GM18508 (cell line): ENCODE results near the gene ZNF316.

Source experiments
- ATAC-seq: cut with Tn5 transposase; IDR thresholded peaks from one replicate; pipeline ENCODE4 v1.9.1; 2021; ENCODE audit warnings: moderate number of reproducible peaks; ENCODE audit not compliant: insufficient read depth, unreplicated experiment

The ZNF316 gene

DNA sequence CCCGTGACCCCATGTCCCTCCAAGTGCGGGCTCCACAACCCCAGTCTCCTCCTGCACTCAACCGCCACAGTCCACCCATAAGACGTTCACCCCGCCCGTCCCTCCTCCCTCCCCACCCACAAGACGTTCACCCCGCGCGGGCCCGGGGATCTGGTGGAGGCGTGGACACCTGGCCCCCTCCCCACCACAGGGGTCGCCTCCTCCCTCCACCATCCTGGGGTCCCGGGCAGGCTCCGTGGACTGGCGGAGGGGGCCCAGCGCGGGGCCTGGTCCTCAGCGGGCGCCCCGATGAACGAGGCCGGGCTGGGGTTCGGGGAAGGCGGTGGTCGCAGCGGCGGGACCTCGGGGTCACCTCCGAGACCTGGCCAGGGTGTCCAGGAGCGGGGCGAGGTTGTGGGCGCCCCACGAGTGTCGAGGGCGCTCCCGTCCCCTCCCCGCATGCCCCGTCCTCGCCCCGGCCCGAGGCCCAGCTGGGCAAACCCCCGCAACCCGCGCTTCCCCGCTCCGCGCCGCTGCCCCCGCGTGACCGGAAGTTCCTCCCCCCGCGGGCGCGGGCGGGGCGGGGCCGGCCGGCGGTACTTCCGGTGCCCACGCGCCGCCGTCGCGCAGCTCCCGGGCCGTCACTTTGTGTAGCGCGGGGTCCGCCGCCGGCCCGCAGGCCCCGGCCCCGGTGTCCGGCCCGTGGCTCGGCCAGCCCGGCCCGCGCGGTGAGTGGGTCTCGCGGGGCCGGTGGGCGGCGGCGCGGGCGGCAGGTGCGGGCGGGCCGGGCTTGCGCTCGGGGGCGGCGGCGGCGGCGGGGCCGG, at the start of gene ZNF316:
ZNF316 (plus strand) TSS at position 578 of the 803 bp plus-strand sequence. CDS start 5,092 bp downstream, outside the sequence.
- no peak for ATAC-seq

DNA sequence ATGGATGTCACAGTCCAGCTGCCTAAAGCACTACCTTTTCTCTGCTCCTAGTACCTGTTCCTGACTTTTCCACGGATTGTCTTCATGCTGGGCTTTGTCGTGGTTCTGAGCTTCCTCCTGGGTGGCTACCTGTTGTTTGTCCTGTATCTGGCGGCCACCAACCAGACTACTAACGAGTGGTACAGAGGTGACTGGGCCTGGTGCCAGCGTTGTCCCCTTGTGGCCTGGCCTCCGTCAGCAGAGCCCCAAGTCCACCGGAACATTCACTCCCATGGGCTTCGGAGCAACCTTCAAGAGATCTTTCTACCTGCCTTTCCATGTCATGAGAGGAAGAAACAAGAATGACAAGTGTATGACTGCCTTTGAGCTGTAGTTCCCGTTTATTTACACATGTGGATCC, 48.6 kb upstream of the ZNF316 start:
- ATAC-seq = no peak

DNA sequence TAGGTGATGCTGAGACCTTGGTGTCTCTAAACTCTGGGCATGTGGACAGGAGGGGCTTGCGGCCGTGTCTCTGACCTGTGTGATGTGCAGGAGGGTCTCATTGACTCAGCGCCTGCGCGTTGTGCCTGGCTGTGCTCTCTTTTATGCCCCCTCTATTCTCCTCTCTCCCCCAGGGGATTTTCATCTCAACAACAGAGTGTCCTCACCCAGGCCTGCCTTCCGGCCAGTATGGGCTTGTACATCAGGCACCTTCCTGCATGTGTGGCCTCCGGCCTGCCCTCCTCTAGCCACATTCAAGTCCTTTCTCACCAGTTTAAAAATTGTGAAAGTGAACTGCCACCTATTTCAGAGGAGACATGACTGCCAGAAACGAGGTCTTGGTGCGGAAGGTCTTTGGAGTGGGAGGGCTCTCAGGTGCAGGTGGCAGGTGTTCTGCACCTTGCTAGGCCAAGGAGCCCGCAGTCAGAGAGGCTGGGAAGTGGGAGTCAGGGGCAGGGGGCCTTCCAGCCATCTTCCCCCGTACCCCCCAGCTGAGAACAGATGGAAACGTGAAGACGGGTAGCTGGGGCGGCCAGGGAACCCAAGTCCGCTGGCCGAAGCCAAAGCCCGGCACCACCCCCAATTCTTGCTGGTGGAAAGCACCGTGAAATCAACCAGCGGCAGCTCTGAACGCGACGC, 47.8 kb upstream of the ZNF316 start:
- no peak for ATAC-seq

DNA sequence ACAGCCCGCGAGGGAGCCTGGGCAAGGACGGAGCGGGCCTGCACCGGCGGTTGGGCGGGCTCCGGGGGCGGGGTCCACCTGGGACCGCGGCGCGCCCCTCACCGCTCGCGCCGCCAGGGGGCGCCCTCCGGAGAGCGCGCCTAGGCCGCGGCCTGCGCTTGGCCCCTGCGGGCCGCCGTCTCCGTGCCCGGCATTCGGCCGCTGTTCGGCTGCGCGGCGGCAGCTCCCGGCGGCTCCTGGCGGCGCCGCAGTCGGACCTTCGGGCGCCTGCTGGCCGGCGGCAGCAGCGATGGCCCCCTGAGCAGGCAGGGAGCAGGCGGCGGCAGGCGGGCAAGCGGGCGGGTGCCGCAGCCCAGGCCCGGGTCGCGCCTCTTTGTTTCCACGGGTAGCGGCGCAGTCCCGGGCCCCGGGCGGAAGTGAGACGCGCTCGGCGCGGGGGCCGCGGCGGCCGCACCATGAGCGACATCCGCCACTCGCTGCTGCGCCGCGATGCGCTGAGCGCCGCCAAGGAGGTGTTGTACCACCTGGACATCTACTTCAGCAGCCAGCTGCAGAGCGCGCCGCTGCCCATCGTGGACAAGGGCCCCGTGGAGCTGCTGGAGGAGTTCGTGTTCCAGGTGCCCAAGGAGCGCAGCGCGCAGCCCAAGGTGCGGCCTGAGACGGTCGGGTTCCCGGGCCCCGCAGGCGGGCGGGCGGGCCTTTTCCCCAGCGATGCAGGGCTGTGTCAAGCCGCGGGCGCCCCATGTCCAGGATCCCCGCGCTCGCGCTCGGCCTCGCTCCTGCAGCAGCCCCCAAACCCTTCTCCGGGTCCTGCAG, 47.1 kb upstream of the ZNF316 start, which contains the start of gene INTS15:
INTS15 (plus strand) TSS at position 193 of the 816 bp plus-strand sequence; CDS start at position 456, 263 bp downstream.
- peak; percentile 56 for ATAC-seq

DNA sequence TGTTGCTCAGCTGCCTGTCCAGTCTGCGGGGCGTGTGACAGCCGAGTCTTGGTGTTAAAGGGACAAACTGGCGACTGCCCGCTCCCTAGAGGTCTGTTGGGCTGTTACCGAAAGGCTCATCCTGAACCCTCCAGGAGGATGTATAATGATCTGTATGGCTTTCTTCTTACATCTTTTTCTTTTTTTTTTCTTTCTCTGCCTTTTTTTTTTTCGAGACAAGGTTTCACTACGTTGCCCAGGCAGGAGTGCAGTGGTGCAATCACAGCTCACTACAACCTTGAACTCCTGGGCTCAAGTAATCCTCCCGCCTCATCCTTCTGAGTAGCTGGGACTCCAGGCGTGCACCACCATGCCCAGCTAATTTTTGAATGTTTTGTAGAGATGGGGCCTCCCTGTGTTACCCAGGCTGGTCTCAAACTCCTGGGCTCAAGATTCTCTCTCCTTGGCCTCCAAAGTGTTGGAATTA, 46.4 kb upstream of the ZNF316 start:
- ATAC-seq = peak; percentile 8

DNA sequence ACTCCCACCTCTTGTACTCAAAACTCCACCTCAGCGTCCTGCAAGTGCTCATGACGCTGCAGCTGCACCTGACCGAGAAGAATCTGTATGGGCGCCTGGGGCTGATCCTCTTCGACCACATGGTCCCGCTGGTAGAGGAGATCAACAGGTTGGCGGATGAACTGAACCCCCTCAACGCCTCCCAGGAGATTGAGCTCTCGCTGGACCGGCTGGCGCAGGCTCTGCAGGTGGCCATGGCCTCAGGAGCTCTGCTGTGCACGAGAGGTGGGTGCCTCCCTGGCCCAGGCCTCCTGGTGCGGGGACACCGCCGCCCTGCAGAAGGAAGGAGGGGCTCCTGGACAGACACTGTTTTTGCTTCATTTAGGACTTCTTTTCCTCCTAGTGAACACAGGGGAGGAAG, 37.0 kb upstream of the ZNF316 start:
- no peak for ATAC-seq

DNA sequence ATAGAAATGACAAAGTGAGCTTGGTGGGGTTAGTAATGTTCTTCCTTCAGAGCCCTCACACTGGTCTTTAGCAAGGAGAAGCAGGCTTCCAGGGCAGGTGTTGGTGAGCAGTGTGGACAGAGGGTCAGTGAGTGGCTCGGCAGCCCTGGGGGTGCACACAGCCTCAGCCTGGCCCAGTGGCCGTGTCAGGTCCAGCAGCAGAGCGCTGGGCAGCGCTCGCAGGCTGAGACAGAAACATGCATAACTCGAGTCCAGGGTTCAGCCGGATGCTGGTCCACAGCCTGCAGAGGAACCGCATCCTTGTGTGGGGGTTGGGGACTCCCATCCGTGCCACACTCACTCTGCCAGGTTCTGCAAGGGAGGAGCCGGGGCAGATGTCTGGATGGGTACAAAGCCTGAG, 32.7 kb upstream of the ZNF316 start:
- no peak for ATAC-seq

DNA sequence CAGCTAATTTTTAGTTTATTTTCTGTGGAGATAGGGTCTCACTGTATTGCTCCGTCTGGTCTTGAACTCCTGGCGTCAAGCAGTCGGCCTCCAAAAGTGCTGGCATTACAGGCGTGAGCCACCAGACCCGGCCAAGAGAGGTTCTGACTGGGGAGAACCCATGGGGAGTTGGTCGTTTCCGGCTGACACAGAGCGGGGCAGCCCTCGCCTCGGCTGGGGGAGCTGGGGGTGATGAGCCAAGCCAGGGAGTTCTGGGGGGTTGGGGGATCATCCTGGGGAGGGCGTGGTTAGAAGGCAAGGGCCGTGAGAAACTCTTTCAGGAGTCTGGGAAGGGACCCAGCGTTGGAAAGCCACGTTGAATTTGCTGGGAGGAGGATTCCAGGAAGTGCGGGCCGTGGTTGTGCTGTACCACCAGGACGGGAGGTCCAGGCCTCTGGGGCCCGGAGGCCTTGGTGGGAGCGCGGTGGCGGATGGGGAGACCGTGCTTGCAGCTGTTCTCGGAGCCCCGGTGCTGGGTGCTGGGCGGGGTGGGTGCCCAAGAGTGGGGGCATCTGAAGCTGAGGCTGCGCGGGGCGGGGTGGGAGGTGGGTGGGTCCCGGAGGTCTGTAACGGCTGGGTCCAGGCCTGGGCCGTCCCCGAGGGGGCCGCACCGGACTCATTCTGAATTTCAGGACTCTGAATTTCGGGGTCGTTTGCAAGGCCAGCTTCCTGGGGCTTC, 30.1 kb upstream of the ZNF316 start:
- no peak for ATAC-seq

DNA sequence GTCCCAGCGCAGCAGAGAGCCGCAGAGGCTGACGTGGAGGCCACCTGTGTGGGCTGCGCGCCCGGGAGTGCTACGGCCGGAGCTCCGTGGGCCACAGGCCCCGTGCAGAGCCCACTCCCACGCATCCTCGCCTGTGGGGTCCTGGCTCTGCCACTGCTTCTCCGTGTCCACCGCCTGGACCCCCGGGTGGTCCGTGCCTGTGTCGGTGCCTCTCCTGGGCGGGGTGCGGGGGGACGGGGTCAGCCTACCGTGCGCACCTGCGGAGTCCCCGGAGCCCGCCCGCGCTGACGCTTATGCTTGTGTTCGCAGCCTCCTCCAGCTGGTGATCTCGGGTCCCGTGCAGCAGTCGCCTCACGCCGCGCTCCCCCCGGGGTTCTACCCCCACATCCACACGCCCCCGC, 29.5 kb upstream of the ZNF316 start:
- no peak for ATAC-seq

DNA sequence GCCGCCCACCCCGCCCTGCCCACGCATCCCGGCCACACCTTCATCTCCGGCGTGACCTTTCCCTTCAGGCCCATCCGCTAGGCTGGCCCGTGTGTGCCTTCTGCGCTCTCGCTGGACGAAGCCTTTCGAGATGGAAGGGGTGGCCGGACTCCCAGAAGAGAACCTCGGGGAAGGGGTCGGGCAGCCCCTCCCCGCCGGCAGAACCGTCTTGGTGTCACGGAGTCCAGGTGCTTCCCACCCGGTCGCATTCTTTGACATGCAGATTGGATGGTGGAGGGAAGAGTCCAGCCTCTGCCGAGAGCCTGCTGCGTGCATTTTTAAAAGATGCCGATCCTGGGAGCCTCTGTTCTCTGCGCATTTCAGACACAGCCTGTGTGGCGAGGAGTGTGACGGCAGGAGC, 29.0 kb upstream of the ZNF316 start:
- ATAC-seq = no peak

DNA sequence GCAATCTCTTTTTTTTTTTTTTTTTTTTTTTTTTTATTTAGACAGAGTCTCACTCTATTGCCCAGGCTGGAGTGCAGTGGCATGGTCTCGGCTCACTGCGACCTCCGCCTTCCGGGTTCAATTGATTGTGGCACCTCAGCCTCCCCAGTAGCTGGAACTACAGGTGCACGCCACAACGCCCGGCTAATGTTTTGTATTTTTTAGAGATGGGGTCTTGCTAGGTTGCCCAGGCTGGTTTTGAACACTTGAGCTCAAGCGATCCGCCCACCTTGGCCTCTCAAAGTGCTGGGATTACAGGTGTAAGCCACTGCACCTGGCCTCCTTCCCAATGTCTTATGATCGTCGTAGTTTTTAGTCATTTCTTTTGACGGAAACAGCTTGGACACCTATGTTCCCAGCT, 28.3 kb upstream of the ZNF316 start:
- no peak for ATAC-seq

DNA sequence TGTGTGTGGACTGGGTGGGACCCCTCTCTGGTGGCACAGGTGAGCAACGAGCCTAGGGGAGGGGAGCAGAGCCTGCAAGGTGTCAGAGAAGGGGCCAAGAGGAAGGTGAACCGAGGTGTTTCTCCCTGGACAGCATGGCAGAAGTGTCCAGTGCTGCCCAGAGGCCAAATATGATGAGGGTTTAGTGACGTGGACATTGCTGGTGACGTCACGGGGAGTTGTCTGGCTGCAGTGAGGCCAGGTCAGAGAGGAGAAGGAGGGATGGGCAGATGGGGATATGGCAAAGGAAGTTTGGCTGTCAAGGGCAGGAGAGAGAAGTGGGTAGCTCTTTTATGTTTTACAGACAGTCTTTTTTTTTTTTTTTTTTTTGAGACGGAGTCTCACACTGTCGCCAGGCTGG, 24.3 kb upstream of the ZNF316 start:
- no peak for ATAC-seq

DNA sequence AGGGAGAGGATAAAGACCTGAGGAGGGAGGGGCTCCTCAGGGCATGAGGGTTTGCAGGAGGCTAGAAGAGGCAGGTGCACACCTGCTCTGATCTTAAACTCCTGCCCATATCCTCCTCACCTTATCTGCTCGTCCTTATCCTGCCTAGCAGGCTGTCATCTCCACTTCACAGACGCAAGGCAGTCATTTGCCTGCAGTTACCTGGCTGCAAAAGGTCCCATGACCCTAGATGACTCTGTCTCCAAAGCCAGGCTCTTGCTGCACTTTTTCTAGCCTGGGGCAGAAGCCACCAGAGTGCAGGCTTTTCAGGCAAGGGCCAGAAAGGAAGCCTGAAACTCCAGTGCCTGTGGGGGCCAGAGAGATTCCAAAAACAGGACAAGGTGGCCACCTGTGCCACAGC, 23.4 kb upstream of the ZNF316 start:
- no peak for ATAC-seq

DNA sequence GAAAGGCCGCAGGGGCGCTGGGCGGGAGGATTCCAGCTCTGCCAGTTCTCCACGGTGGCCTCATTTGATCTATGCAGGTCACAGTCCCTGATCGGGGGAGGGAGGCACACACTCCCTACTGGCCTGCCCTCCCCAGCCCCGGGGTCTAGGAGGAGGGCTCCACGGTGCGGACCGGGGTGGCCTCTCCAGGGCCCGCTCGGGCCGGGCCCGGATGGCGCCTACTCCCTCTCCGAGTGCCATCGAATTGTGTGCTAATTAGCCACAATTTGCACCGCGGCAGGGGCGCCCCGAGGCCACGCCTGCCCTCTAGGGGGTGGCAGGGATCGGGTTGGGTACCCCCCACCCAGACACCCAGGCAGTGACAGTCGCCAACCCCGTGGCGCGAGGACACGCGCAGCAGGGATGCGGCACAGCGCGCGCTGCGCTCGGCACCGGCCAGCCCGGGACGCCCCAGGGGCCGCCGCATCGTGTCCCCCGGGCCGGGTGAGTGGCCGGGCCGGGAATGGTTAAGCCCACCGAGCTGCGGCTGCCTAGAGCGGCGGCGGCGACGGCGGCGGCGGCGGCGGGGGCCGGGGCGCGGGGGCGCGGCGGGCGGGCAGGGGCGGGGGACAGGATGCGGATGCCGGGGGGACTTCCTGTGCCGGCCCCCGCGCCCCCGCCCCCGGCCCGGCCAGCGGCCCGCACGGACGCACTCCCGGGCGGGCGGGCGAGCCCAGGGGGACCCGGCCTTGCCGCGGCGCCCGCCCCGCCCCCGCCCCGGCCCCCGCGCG, 22.0 kb upstream of the ZNF316 start, which contains the start of gene ZNF853:
ZNF853 (plus strand) TSS at position 658 of the 770 bp plus-strand sequence. CDS start 565 bp downstream, outside the sequence.
- no peak for ATAC-seq

DNA sequence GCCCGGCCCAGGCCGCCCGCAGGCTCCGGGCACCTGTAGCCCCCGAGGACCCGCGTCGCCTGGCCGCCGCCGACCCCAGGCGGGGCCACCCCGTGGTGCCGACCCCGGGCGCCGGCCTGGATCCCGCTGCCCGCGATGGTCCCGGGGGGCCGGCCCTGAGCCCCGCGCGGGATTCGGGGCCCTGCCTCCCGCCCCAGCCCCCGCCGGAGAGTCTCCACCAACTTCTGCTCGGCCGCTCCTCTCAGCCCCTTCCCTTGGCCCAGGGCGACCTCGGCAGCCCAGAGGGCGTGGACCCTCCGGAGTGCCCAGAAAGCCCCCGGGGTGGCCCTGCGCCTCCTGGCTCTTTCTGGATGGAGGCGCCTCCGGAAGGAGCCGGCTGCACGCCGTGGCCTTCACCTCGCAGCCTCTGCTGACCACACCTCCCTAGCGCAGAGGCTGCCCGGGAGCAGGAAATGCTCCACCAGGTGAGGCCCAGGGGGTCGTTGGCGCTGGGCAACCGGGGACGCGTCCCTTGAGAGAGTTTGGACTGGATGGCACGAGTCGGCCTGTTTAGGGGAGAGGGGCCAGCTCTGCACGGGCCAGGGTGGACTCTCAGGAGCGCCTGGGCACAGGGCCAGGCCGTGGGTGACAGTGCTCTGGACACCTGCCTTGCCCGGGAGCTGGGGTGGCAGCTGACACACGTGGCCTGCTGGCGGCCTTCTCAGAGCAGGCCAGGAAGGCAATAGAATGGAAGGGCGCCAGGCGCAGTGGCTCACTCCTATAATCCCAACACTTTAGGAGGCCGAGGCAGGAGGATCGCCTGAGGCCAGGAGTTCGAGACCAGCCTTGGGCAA, 21.2 kb upstream of the ZNF316 start:
- no peak for ATAC-seq

DNA sequence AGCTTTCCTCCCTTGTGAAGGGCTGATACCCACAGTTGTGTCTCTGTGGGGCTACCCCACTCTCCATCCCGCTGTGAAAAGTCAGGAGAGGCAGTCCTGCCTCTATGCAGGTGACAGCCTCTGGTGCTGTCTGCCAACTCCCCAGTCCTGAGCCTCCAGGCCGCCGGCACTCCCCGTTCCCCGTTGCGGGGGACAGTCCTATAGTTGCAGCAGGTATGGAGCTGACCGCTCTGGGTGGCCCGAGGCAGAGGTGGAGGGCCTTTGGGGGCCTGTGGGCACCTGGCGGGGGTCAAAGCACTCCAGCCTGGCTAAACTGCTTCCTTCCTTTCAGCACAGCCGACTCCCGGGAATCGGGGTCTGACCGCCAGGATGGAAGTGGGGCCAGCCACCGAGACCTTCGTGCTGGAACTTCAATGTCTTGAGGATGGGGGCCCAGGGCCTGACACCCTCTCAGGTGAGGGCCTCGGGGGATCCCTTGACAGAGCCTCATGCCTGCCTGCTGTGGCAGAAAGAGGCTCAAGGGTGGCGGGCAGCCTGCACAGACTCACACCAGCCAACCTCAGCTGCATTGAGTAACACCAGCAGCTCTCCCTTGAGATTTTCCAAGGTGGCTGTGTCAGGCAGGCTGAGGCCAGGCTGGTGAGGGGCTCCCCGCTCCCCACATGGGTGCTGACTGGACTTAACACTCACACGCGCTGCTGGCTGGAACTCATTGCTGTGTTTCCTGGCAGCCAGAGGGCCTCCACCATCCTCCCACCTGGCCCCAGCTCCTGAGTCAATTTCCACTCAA, 20.1 kb upstream of the ZNF316 start:
- no peak for ATAC-seq

DNA sequence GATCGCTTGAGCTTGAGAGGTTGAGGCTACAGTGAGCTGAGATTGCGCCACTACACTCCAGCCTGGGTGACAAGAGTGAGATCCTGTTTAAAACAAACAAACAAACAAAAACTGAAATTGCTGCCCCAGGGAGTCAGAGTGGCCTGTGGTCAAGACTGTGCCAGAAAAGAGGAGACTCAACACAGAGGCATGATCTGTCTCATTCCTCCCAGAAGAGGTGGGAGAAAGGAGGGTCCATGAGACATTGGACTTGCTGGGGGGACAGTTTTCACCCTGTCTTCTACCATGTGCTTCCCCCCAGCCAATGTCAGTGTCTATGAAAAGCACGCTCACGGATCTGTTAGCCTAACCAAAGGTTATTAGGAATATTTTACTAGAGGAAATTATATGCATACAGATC, 18.5 kb upstream of the ZNF316 start:
- no peak for ATAC-seq

DNA sequence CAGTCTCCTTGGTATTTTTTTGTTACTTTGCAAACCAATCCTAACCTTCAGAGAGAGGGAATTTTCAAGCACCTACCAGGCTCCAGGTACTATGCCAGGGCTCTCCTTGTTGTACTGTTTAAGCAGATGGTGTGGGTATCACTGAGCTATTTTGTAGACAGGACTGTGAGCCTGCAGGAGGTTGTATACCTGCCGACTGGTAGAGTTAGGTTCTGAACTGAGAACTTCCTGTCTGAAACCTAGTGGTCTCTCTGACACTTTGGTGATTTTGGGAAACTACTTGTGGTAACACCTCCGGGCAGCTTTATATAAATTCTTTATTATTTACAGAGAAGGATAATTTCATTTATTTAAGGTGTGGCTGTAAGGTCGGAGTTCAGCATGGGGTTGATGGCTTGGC, 17.2 kb upstream of the ZNF316 start:
- ATAC-seq = no peak
